ENCODE measurements around the gene UACA. TPM values are rescaled to one million over a fixed set of nuclear protein-coding genes. Genes with fewer than 3 reads are reported as not detected.

Gene UACA
- total and polyA plus RNA-seq, 9 donors = 28.6 to 62.0 (median 51.8) TPM

DNA sequence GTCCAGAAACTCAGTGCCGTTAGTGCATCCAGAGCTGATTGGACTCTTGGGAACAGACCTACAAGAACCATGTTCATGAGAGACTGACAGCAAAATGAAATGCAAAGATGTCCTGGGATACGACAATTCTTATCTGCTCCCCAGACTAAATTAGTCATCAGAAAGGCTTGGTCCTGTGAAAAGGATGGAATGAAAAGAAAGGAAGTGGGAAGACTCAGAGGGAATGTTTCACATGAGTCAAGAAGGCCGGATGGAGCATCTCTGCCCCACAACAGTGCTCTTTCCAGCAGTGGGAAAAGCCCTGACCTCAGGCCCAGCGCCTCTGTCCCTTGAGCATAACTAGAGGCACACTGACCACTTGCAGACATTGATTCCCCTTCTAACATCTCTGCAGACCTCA is 39.3 kb upstream of the UACA start:
- TF ChIP-seq EP300 (IDR thresholded peaks at IDR 0.05) (no peak), POLR2A (IDR thresholded peaks at IDR 0.05) (no peak)
- TF ChIP-seq, protein P1, sequence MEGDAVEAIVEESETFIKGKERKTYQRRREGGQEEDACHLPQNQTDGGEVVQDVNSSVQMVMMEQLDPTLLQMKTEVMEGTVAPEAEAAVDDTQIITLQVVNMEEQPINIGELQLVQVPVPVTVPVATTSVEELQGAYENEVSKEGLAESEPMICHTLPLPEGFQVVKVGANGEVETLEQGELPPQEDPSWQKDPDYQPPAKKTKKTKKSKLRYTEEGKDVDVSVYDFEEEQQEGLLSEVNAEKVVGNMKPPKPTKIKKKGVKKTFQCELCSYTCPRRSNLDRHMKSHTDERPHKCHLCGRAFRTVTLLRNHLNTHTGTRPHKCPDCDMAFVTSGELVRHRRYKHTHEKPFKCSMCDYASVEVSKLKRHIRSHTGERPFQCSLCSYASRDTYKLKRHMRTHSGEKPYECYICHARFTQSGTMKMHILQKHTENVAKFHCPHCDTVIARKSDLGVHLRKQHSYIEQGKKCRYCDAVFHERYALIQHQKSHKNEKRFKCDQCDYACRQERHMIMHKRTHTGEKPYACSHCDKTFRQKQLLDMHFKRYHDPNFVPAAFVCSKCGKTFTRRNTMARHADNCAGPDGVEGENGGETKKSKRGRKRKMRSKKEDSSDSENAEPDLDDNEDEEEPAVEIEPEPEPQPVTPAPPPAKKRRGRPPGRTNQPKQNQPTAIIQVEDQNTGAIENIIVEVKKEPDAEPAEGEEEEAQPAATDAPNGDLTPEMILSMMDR (IDR thresholded peaks at IDR 0.05) = no peak
- peaks cover 26% of the 10 kb centered on the region for H3K4me1 ChIP-seq (ENCODE audit: insufficient read depth)
- DNase-seq = no peak
- intact Hi-C loops (cut with DNase I) = loop anchor here in 1 of 4 donors (10.0 kb wide), 1 partner anchor 48 kb away; no protein-coding TSS in a partner anchor
- no peak overlapping the region for H3K4me3 ChIP-seq
- no peaks in the 10 kb centered on the region for H3K27me3 ChIP-seq
- no peaks in the 10 kb centered on the region for H3K36me3 ChIP-seq
- H3K27ac ChIP-seq = no peak overlapping the region
- WGBS, 3 donors = 69 to 77% (median 73%) methylated on average over 4 of the region's 4 CpGs
- no peaks in the 10 kb centered on the region for H3K9me3 ChIP-seq

- peaks cover 15% of the 10 kb centered on the region for H3K4me1 ChIP-seq (ENCODE audit: insufficient read depth)
- no peaks in the 10 kb centered on the region for H3K9me3 ChIP-seq
- peak overlapping the region in 1 of 2 donors; percentile 56 for H3K27ac ChIP-seq
- TF ChIP-seq EP300 (IDR thresholded peaks at IDR 0.05) = no peak
- TF ChIP-seq, protein P1 (IDR thresholded peaks at IDR 0.05) = no peak
- TF ChIP-seq POLR2A (IDR thresholded peaks at IDR 0.05) = no peak
- no peaks in the 10 kb centered on the region for H3K27me3 ChIP-seq
- no peaks in the 10 kb centered on the region for H3K36me3 ChIP-seq
- 74 to 96% (median 92%) methylated on average over 5 of the region's 5 CpGs for WGBS, 3 donors
- intact Hi-C loops (cut with DNase I) = loop anchor here in 1 of 4 donors (10.0 kb wide), 1 partner anchor 46 kb away; no protein-coding TSS in a partner anchor
- no peak for DNase-seq
- H3K4me3 ChIP-seq = no peak overlapping the region
These were observed 37.8 kb upstream of the UACA start for GRCh38 chr15:70801109-70801508.

GRCh38 chr15:70799667-70800450 is 36.5 kb upstream of the UACA start:
- 41 to 67% (median 45%) methylated on average over 9 of the region's 9 CpGs for WGBS, 3 donors
- Histone ChIP-seq H3K27ac (peak overlapping the region in 1 of 2 donors; percentile 56), H3K9me3 (no peaks in the 10 kb centered on the region), H3K27me3 (no peaks in the 10 kb centered on the region), H3K4me1 (ENCODE audit: insufficient read depth) (peaks cover 15% of the 10 kb centered on the region), H3K4me3 (no peak overlapping the region), H3K36me3 (no peaks in the 10 kb centered on the region)
- no peak for TF ChIP-seq EP300 (IDR thresholded peaks at IDR 0.05)
- no peak for TF ChIP-seq POLR2A (IDR thresholded peaks at IDR 0.05)
- DNase-seq = peak in 3 of 5 donors; percentile 45 to 54 (median 49)
- intact Hi-C loops (cut with DNase I) = loop anchor here in 1 of 4 donors (10.0 kb wide), 1 partner anchor 45 kb away; no protein-coding TSS in a partner anchor

DNA sequence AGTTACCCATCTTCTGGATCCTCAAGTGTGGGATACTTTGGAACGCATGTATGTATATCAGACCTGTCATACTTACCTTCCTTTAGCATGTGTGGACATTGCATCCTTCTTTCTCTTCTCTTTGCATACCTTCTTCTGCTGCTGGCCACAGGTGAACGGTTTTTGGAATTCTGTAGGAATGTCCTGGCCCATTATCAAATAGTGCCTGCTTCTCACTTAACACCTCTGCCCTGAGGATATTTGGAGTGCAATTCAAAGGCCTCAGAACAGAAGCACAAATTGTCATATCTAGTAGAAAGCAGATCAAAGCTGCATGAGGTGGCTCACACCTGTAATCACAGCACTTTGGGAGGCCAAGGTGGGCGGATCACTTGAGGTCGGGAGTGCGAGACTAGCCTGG is 34.1 kb upstream of the UACA start:
- intact Hi-C loops (cut with DNase I) = no loop called here
- H3K27me3 ChIP-seq = no peaks in the 10 kb centered on the region
- H3K27ac ChIP-seq = no peak overlapping the region
- TF ChIP-seq, protein P1 (IDR thresholded peaks at IDR 0.05) = no peak
- no peak for TF ChIP-seq POLR2A (IDR thresholded peaks at IDR 0.05)
- TF ChIP-seq EP300 (IDR thresholded peaks at IDR 0.05) = no peak
- H3K4me3 ChIP-seq = no peak overlapping the region
- no peaks in the 10 kb centered on the region for H3K36me3 ChIP-seq
- peaks cover 15% of the 10 kb centered on the region for H3K4me1 ChIP-seq (ENCODE audit: insufficient read depth)
- H3K9me3 ChIP-seq = no peaks in the 10 kb centered on the region
- DNase-seq = no peak
- WGBS, 3 donors = 96 to 97% (median 96%) methylated on average over 5 of the region's 5 CpGs

Data from ovary (tissue), 9 donors.